K562 (cell line): ENCODE measurements around the gene HEMGN.

Experiments
- ATF7 ChIP-seq: fragments of 450-650 bp; IDR thresholded peaks from 2 replicates; pipeline ENCODE4 v1.7.1; 2014; ENCODE audit warnings: mild to moderate bottlenecking, moderate library complexity
- DNMT1 ChIP-seq: fragments of 450-650 bp; IDR thresholded peaks from 2 replicates; pipeline ENCODE4 v1.6.1; 2016; ENCODE audit warnings: antibody characterized with exemption, mild to moderate bottlenecking
- EZH2 ChIP-seq: IDR thresholded peaks from 2 replicates; pipeline ENCODE4 v1.6.1; 2012; ENCODE audit warnings: low read depth, mild to moderate bottlenecking, inconsistent platforms, low read length, borderline replicate concordance
- JUN ChIP-seq, 2 experiments: sonication (generic) in 1 of 2; formaldehyde crosslinking in 1 of 2; IDR thresholded peaks; 2 replicates each; pipeline versions ENCODE4 v1.6.1 to v1.8.0; 2012 to 2022; ENCODE audit warnings: borderline replicate concordance in 2 of 2, mild to moderate bottlenecking in 2 of 2, improper control_type of control experiment in 1 of 2, low read depth in 1 of 2, low read length in 1 of 2, missing genetic modification reagents in 1 of 2
- KAT2B ChIP-seq: IDR thresholded peaks from one replicate; pipeline ENCODE4 v1.6.1; 2012; ENCODE audit warnings: low read depth, mild to moderate bottlenecking, control low read depth, inconsistent platforms, low read length, moderate library complexity
- PATZ1 ChIP-seq: fragments of 250-450 bp; sonication (Bioruptor Pico); IDR thresholded peaks from 2 replicates; pipeline ENCODE4 v1.5.0; 2020; ENCODE audit warnings: mild to moderate bottlenecking, borderline replicate concordance
- SRF ChIP-seq, 2 experiments: fragments of 250-450, 450-650 bp in 1 of 2; sonication (Bioruptor Pico) in 1 of 2; sonication (generic) in 1 of 2; formaldehyde crosslinking; IDR thresholded peaks; 2 replicates each; pipeline versions ENCODE4 v1.5.0 to v1.5.1; 2020 to 2022; ENCODE audit warnings: mild to moderate bottlenecking in 1 of 2, missing genetic modification reagents in 1 of 2
- TAF1 ChIP-seq: IDR thresholded peaks from 2 replicates; pipeline ENCODE4 v1.6.1; 2011; ENCODE audit warnings: mild to moderate bottlenecking, low read length, moderate library complexity; ENCODE audit not compliant: insufficient read depth, control insufficient read depth, severe bottlenecking; ENCODE audit errors: extremely low read depth
- YY1 ChIP-seq, 3 experiments: IDR thresholded peaks; 2 replicates each; pipeline ENCODE4 v1.6.1; 2011; ENCODE audit warnings: low read length in 2 of 3, mild to moderate bottlenecking in 2 of 3, moderate library complexity in 2 of 3, borderline replicate concordance in 1 of 3, control low read depth in 1 of 3, low read depth in 1 of 3; ENCODE audit not compliant: insufficient read depth in 3 of 3, insufficient replicate concordance in 2 of 3, control insufficient read depth in 1 of 3, insufficient read length in 1 of 3; ENCODE audit errors: extremely low read depth in 1 of 3
- ZNF639 ChIP-seq, 2 experiments: fragments of 200-800 bp in 1 of 2; sonication (Bioruptor generic) in 1 of 2; sonication (generic) in 1 of 2; formaldehyde crosslinking in 1 of 2; IDR thresholded peaks in 1 of 2; conservative IDR thresholded peaks in 1 of 2; 2 replicates each; pipeline versions ENCODE4 v1.5.0 to v1.6.1; 2016 to 2020; ENCODE audit warnings: missing compliant biosample characterization in 1 of 2, missing genetic modification characterization in 1 of 2, missing genetic modification reagents in 1 of 2
- ZNF79 ChIP-seq: fragments of 250-450 bp; sonication (Bioruptor Pico); IDR thresholded peaks from 2 replicates; pipeline ENCODE4 v1.4.0; 2020; ENCODE audit warnings: low read depth, mild to moderate bottlenecking, moderate library complexity

- TF ChIP-seq JUN (IDR thresholded peaks at IDR 0.05; ENCODE audit: borderline replicate concordance, low read depth, low read length) = no peak
- no peak for TF ChIP-seq JUN (CRISPR knock-in tag; IDR thresholded peaks at IDR 0.05; ENCODE audit: borderline replicate concordance)
- no peak for TF ChIP-seq EZH2
- TF ChIP-seq SRF (CRISPR knock-in tag; IDR thresholded peaks at IDR 0.05) = no peak
- TF ChIP-seq YY1 (IDR thresholded peaks at IDR 0.05; ENCODE audit: borderline replicate concordance in 1 of 3, control insufficient read depth in 1 of 3, extremely low read depth in 1 of 3, insufficient read depth in 3 of 3, insufficient read length in 1 of 3, insufficient replicate concordance in 2 of 3, low read depth in 1 of 3, low read length in 2 of 3) = no peak
- no peak for TF ChIP-seq TAF1
- no peak for TF ChIP-seq ZNF79
- TF ChIP-seq KAT2B = no peak
- no peak for TF ChIP-seq DNMT1
- TF ChIP-seq ZNF639 (CRISPR knock-in tag; conservative IDR thresholded peaks at IDR 0.05 in 1 of 2, IDR thresholded peaks at IDR 0.05 in 1 of 2) = no peak
- no peak for TF ChIP-seq ATF7
- no peak for TF ChIP-seq PATZ1 (CRISPR knock-in tag)
Observed at GRCh38 chr9:97941323-97941722, 3.4 kb upstream of the HEMGN start.
